Sigmoid colon (tissue), 4 donors: ENCODE measurements around the gene MC1R.

ENCODE experiments used
- CTCF ChIP-seq, 4 experiments: fragments of 450-650 bp in 3 of 4; fragments of 200-600 bp in 1 of 4; IDR thresholded peaks; one replicate each; pipeline ENCODE4 v1.5.1; 2016 to 2019; ENCODE audit warnings: antibody characterized with exemption in 4 of 4, mild to moderate bottlenecking in 3 of 4, moderate library complexity in 2 of 4
- POLR2A ChIP-seq, 2 donors: fragments of 450-650 bp; IDR thresholded peaks; one replicate each; pipeline ENCODE4 v1.6.1; 2016; ENCODE audit warnings: antibody characterized with exemption in 2 of 2, mild to moderate bottlenecking in 2 of 2, moderate library complexity in 2 of 2
- POLR2AphosphoS5 ChIP-seq, 4 donors: sonication (generic); formaldehyde crosslinking; IDR thresholded peaks; one replicate each; pipeline ENCODE4 v1.6.1; 2017; ENCODE audit warnings: antibody characterized with exemption in 4 of 4

GRCh38 chr16:89892635-89893034, 26.0 kb upstream of the MC1R start:
- TF ChIP-seq POLR2AphosphoS5 (IDR thresholded peaks at IDR 0.05) (no peak), CTCF (IDR thresholded peaks at IDR 0.05) (no peak), POLR2A (IDR thresholded peaks at IDR 0.05) (no peak)
